ENCODE data around the gene ZSCAN26.

- TF ChIP-seq POLR2AphosphoS5 (IDR thresholded peaks at IDR 0.05) (no peak), CTCF (IDR thresholded peaks at IDR 0.05) (no peak), POLR2A (IDR thresholded peaks at IDR 0.05) (no peak), EP300 (IDR thresholded peaks at IDR 0.05) (no peak)
Observed at GRCh38 chr6:28258877-28259777, 7.8 kb upstream of the ZSCAN26 start, which contains the start of gene NKAPL.

Data from suprapubic skin (tissue), 4 donors.